GM19099 (cell line): ENCODE measurements around the gene KCNK3.

Experiments used
- POLR2A ChIP-seq: IDR thresholded peaks from 3 replicates; pipeline ENCODE4 v1.6.1; 2011; ENCODE audit warnings: low read depth; ENCODE audit not compliant: insufficient read length; ENCODE audit errors: extremely low read depth

The KCNK3 gene

GRCh38 chr2:26764078-26764887 is 71.8 kb downstream of the KCNK3 start, which contains the start of gene SLC35F6:
Gene SLC35F6, plus strand, starts transcription at chr2:26764284. Its CDS starts 66 bp downstream, at chr2:26764350.
- TF ChIP-seq POLR2A: peak; percentile 91

- TF ChIP-seq POLR2A: no peak
Measured at GRCh38 chr2:26764906-26765305, 72.4 kb downstream of the KCNK3 start.

GRCh38 chr2:26765475-26766200 is 73.1 kb downstream of the KCNK3 start:
- no peak for TF ChIP-seq POLR2A

- no peak for TF ChIP-seq POLR2A
Measured at GRCh38 chr2:26767129-26767528, 74.6 kb downstream of the KCNK3 start.

- no peak for TF ChIP-seq POLR2A
Measured at GRCh38 chr2:26767894-26768487, 75.5 kb downstream of the KCNK3 start.

- TF ChIP-seq POLR2A: no peak
Measured at GRCh38 chr2:26768759-26769088, 76.2 kb downstream of the KCNK3 start.

- no peak for TF ChIP-seq POLR2A
Measured at GRCh38 chr2:26769089-26769761, 76.7 kb downstream of the KCNK3 start.

- TF ChIP-seq POLR2A: no peak
Measured at GRCh38 chr2:26770986-26771586, 78.6 kb downstream of the KCNK3 start.

- TF ChIP-seq POLR2A: no peak
Measured at GRCh38 chr2:26772064-26773001, 79.8 kb downstream of the KCNK3 start.

- no peak for TF ChIP-seq POLR2A
Measured at GRCh38 chr2:26776195-26776800, 83.8 kb downstream of the KCNK3 start.

- TF ChIP-seq POLR2A: no peak
Measured at GRCh38 chr2:26778098-26778497, 85.6 kb downstream of the KCNK3 start.

- TF ChIP-seq POLR2A: no peak
Measured at GRCh38 chr2:26778507-26778906, 86.0 kb downstream of the KCNK3 start.

- TF ChIP-seq POLR2A: no peak
Measured at GRCh38 chr2:26780203-26780760, 87.8 kb downstream of the KCNK3 start.
